BE2C (cell line): ENCODE results near the gene WNT7A.

ENCODE experiments used
- DNase-seq: peaks from one replicate; pipeline ENCODE4 v3.0.0-alpha.2; 2020
- H3K27me3 ChIP-seq: fragments of 250-450 bp; sonication (Bioruptor Pico); 2 replicates; pipeline ENCODE4 v1.5.1; 2020; ENCODE audit warnings: mild to moderate bottlenecking
- H3K36me3 ChIP-seq: fragments of 250-450 bp; sonication (Bioruptor Pico); 2 replicates; pipeline ENCODE4 v1.5.1; 2020; ENCODE audit warnings: mild to moderate bottlenecking
- H3K4me1 ChIP-seq: fragments of 250-450 bp; sonication (Bioruptor Pico); 2 replicates; pipeline ENCODE4 v1.5.1; 2020
- H3K4me3 ChIP-seq: 2 replicates; pipeline ENCODE4 v1.5.1; 2011; ENCODE audit warnings: low read depth, low read length
- H3K9me3 ChIP-seq: fragments of 250-450 bp; sonication (Bioruptor Pico); 2 replicates; pipeline ENCODE4 v1.5.1; 2020
- CTCF ChIP-seq: IDR thresholded peaks from 2 replicates; pipeline ENCODE4 v1.5.1; 2012; ENCODE audit warnings: mild to moderate bottlenecking, low read depth, low read length

Gene WNT7A

GRCh38 chr3:13833506-13834257, 46.2 kb downstream of the WNT7A start:
- DNase-seq: no peak
- Histone ChIP-seq H3K36me3 (no peaks in the 10 kb centered on the region), H3K4me3 (no peak overlapping the region), H3K27me3 (no peaks in the 10 kb centered on the region), H3K4me1 (no peaks in the 10 kb centered on the region), H3K9me3 (no peaks in the 10 kb centered on the region)
- no peak for TF ChIP-seq CTCF

- Histone ChIP-seq H3K27me3 (no peaks in the 10 kb centered on the region), H3K9me3 (no peaks in the 10 kb centered on the region), H3K4me3 (no peak overlapping the region), H3K36me3 (no peaks in the 10 kb centered on the region), H3K4me1 (no peaks in the 10 kb centered on the region)
- DNase-seq: no peak
- TF ChIP-seq CTCF: no peak
Measured at GRCh38 chr3:13832130-13832529, 47.7 kb downstream of the WNT7A start.

GRCh38 chr3:13831386-13831996, 48.4 kb downstream of the WNT7A start:
- no peak for DNase-seq
- no peak overlapping the region for H3K4me3 ChIP-seq
- H3K36me3 ChIP-seq: no peaks in the 10 kb centered on the region
- no peak for TF ChIP-seq CTCF
- H3K9me3 ChIP-seq: no peaks in the 10 kb centered on the region
- no peaks in the 10 kb centered on the region for H3K27me3 ChIP-seq
- no peaks in the 10 kb centered on the region for H3K4me1 ChIP-seq

GRCh38 chr3:13829311-13829710, 50.6 kb downstream of the WNT7A start:
- no peak for TF ChIP-seq CTCF
- Histone ChIP-seq H3K9me3 (no peaks in the 10 kb centered on the region), H3K4me3 (no peak overlapping the region), H3K27me3 (no peaks in the 10 kb centered on the region), H3K4me1 (no peaks in the 10 kb centered on the region), H3K36me3 (no peaks in the 10 kb centered on the region)
- no peak for DNase-seq

GRCh38 chr3:13828501-13829265, 51.2 kb downstream of the WNT7A start:
- Histone ChIP-seq H3K36me3 (no peaks in the 10 kb centered on the region), H3K9me3 (no peaks in the 10 kb centered on the region), H3K4me3 (no peak overlapping the region), H3K4me1 (no peaks in the 10 kb centered on the region), H3K27me3 (no peaks in the 10 kb centered on the region)
- no peak for DNase-seq
- no peak for TF ChIP-seq CTCF
